ENCODE data around the gene ZCCHC10.

DNA sequence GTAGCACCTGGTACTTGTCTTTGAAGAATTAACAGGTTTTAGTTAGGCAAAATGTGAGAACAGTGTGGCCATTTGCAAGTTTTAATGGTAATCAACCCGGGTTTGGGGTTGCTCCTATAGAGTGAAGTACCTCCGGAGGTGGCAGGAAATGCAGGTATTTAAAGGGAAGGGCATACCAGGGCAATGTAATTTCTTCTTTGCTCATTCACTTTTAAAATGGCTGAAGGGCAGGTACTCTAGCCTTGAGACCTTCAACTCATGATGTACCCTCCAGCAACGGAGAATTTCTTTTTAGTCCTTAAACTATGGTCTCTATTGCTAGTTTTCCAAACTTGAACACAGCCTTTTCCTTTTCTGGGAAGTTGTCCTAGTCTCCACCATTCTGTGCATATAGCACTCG is 24.2 kb upstream of the ZCCHC10 start:
- no peak for TF ChIP-seq CTCF (IDR thresholded peaks at IDR 0.05; ENCODE audit: insufficient read depth, low read length, poor library complexity, severe bottlenecking)
- no peak for TF ChIP-seq EZH2phosphoT487 (conservative IDR thresholded peaks at IDR 0.05; ENCODE audit: low read length)

Data from SU-DHL-6 (cell line).